ENCODE measurements around the gene CHST8. TPM values are rescaled to one million over a fixed set of nuclear protein-coding genes. Genes with fewer than 3 reads are reported as not detected.

The CHST8 gene
- total and polyA plus RNA-seq, 2 of the 13 experiments (the other 11 are each of a cell fraction or from before 2014, with no cell fraction given): not detected

- peaks cover 5% of the 10 kb centered on the region; the same call in 1 of the 2 replicates for H4K20me1 ChIP-seq (ENCODE audit: insufficient read depth, low read length)
- ChIA-PET CTCF (ENCODE audit: low intra/inter-chr PET ratio, low total read pairs) (interaction anchor here (0.8 to 5.6 kb wide), 17 partner anchors 17 to 443 kb away, joined by 3 to 148 read pairs (median 5); no protein-coding TSS in a partner anchor), POLR2A (interaction anchor here (1.7 kb wide), 1 partner anchor 320 kb away, joined by 7 read pairs; no protein-coding TSS in a partner anchor)
- BruUV-seq (replicated peaks): no TSS peak
- H3K4me3 ChIP-seq (replicated peaks in 1 of 3; ENCODE audit: insufficient read depth in 1 of 3, low read depth in 2 of 3, low read length in 3 of 3): no peak overlapping the region
- intact Hi-C loops (cut with micrococcal nuclease; ENCODE audit: unreplicated experiment) (no loop called here), in situ Hi-C loops (cut with HindIII; ENCODE audit: extremely low pct_ligation_motif_present, low pct_unique_long_range_greater_than_20kb) (loop anchor here (5.0 kb wide), 2 partner anchors 220 to 320 kb away; no protein-coding TSS in a partner anchor)
- H3K36me3 ChIP-seq (replicated peaks in 1 of 2; ENCODE audit: control insufficient read depth in 1 of 2, insufficient read depth in 2 of 2, low read length in 2 of 2): no peaks in the 10 kb centered on the region
- H3K4me2 ChIP-seq (ENCODE audit: low read depth, low read length): no peak overlapping the region
- peaks cover 7% of the 10 kb centered on the region for H3K4me1 ChIP-seq (ENCODE audit: insufficient read depth, low read length)
- TF ChIP-seq HOMEZ (CRISPR knock-in tag; IDR thresholded peaks at IDR 0.05; ENCODE audit: low read depth): no peak
- TF ChIP-seq GATA4 (IDR thresholded peaks at IDR 0.05; ENCODE audit: borderline replicate concordance, low read depth): no peak
- TF ChIP-seq ATF7-NPFF (CRISPR knock-in tag; IDR thresholded peaks at IDR 0.05; ENCODE audit: low read depth): no peak
- TF ChIP-seq SMAD1 (CRISPR knock-in tag; IDR thresholded peaks at IDR 0.05; ENCODE audit: borderline replicate concordance, low read depth): no peak
- no peak for TF ChIP-seq ZNF703 (CRISPR knock-in tag; IDR thresholded peaks at IDR 0.05; ENCODE audit: borderline replicate concordance)
- TF ChIP-seq, protein P1, sequence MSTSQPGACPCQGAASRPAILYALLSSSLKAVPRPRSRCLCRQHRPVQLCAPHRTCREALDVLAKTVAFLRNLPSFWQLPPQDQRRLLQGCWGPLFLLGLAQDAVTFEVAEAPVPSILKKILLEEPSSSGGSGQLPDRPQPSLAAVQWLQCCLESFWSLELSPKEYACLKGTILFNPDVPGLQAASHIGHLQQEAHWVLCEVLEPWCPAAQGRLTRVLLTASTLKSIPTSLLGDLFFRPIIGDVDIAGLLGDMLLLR (CRISPR knock-in tag; IDR thresholded peaks at IDR 0.05): no peak
- no peak for TF ChIP-seq TBL1XR1 (IDR thresholded peaks at IDR 0.05; ENCODE audit: borderline replicate concordance, low read length, partially characterized antibody)
- TF ChIP-seq KDM5A (IDR thresholded peaks at IDR 0.05; ENCODE audit: borderline replicate concordance, low read length): no peak
- no peak for TF ChIP-seq NCOR1 (IDR thresholded peaks at IDR 0.05; ENCODE audit: borderline replicate concordance, low read length)
- no peak overlapping the region for H2AFZ ChIP-seq (ENCODE audit: low read length)
- ATAC-seq: no peak; the same call in 2 of the 3 replicates
- DNase-seq (ENCODE audit: low spot score): no peak
- no peak for FAIRE-seq
- no CpG with 5 or more reads among the region's 9 CpGs for WGBS (ENCODE audit: low lambda C conversion rate)
- H3K9ac ChIP-seq (ENCODE audit: insufficient read depth, low read depth, low read length): no peak overlapping the region
- H3K27ac ChIP-seq (ENCODE audit: extremely low read length, insufficient read depth, low read length): no peak overlapping the region
- no peaks in the 10 kb centered on the region for H3K79me2 ChIP-seq (ENCODE audit: insufficient read depth, low read length)
- peaks cover 6 to 52% of the 10 kb centered on the region in 2 experiments for H3K27me3 ChIP-seq (ENCODE audit: control insufficient read depth in 1 of 2, insufficient read depth in 2 of 2, low read length in 2 of 2)
- H3K9me3 ChIP-seq (ENCODE audit: low read length): no peaks in the 10 kb centered on the region
Observed at GRCh38 chr19:33777351-33777750, 155.6 kb downstream of the CHST8 start.

Measured in HepG2 (cell line).